Measurements from ENCODE around the gene HERPUD1.

DNA sequence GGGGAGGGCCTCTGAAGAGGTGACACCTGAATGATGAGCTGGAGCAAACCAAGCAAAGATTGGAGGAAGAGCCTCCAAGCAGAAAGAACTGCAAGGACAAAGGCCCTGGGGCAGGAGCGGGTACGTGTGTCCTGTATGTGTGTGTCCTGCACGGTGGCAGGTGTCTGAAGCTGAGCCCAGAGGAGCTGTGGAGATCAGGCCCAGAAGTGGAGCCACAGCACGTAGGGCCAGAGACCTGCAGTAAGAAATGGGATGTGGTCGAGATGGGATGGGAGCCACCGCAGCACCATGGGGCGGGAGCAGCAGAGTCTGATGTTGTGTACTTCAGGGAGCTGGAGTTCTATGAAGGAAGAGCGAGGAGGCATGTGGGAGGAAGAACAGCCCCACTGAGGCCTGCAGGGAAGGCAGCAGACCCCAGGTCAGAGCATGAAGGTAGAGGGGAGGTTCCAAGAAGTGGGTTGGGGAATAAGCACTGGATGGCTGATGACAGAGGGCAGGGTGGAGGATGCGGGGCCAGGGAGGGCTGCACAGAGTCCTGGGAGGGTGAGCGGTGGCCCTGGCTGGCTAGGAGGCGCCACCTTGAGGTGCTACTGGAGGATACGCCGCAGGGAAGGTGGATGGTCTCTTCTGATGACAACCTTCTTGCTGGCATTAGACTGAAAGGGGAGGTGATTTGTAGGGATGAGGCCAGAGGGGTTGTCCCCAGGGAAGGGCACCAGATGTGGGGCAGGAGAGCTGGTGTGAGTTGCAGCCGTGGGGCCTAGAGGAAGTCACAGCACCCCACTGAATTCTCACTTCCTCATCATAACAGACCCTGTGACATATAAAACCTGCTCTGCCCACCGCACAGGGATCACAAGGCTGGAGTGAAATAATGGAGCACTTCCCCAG is 19.2 kb downstream of the HERPUD1 start:
- TF ChIP-seq, protein P1, sequence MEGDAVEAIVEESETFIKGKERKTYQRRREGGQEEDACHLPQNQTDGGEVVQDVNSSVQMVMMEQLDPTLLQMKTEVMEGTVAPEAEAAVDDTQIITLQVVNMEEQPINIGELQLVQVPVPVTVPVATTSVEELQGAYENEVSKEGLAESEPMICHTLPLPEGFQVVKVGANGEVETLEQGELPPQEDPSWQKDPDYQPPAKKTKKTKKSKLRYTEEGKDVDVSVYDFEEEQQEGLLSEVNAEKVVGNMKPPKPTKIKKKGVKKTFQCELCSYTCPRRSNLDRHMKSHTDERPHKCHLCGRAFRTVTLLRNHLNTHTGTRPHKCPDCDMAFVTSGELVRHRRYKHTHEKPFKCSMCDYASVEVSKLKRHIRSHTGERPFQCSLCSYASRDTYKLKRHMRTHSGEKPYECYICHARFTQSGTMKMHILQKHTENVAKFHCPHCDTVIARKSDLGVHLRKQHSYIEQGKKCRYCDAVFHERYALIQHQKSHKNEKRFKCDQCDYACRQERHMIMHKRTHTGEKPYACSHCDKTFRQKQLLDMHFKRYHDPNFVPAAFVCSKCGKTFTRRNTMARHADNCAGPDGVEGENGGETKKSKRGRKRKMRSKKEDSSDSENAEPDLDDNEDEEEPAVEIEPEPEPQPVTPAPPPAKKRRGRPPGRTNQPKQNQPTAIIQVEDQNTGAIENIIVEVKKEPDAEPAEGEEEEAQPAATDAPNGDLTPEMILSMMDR (IDR thresholded peaks at IDR 0.05; ENCODE audit: low read depth, low read length, poor library complexity, severe bottlenecking), result peak; percentile 90
- TF ChIP-seq EZH2phosphoT487 (IDR thresholded peaks at IDR 0.05; ENCODE audit: borderline replicate concordance, low read length), result no peak

Data from DOHH2 (cell line).